HG02981 (cell line): Measurements from ENCODE around the gene ZNF765.
"Not testable (repeated sequence)": the region's sequence is repeated elsewhere in the genome, so short reads cannot be mapped to it uniquely, and the experiment has no call there.

ENCODE experiments used
- ATAC-seq: cut with Tn5 transposase; IDR thresholded peaks from one replicate; pipeline ENCODE4 v1.9.1; 2021; ENCODE audit warnings: mild to moderate bottlenecking, moderate library complexity; ENCODE audit not compliant: unreplicated experiment

Gene ZNF765

GRCh38 chr19:53475470-53475869 lies 80.5 kb downstream of the ZNF765 start:
- ATAC-seq: not testable (repeated sequence)
